Cerebellar nuclear complex (tissue), 1 donor: ENCODE measurements around the gene LHX5.

Experiments
- DNase-seq, 2 experiments: peaks; one replicate each; lab custom pipeline; 2025; lab: John Stamatoyannopoulos, UW

The LHX5 gene

DNA sequence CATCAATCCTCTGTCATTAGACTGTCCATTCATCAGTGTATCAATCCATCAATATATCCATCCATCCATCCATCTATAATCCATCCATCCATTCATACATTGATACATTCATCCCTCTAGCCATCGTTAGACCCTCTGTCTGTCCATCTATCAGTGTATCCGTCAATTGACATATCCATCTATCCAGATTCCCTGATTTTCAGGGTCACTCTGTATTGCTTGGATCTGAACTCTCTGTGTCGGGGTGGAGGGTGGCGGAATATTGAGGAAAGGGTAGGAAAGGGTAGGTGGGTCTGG lies 32.4 kb downstream of the LHX5 start:
- no peak for DNase-seq

DNA sequence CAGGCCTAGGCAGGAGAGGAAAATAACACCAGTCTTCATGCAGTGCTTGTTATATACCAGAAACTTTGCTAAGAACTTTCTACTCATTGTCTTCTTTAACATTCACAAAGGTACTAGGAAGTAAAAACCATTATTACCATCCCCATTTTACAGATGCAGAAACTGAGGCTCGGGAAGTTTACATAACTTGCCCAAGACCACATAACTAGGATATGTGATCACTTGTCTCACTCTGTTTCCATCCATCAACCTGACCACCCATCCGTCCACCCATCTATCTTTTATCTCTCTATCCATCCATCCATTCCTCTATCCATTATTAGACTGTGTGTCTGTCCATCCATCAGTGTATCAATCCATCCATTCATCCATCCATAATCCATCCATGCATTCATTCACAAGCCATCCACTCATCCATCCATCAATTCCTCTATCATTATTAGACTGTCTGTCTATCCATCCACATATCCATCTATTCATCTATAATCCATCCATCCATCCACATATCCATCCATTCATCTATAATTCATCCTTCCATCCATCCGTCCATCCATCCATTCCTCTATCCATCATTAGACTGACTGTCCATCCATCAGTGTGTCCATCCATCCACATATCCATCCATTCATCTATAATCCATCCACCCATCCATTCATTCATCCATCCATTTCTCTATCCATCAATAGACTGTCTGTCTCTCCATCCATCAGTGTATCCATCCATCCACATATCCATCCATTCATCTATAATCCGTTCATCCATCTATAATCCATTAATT lies 33.0 kb downstream of the LHX5 start:
- DNase-seq: no peak

DNA sequence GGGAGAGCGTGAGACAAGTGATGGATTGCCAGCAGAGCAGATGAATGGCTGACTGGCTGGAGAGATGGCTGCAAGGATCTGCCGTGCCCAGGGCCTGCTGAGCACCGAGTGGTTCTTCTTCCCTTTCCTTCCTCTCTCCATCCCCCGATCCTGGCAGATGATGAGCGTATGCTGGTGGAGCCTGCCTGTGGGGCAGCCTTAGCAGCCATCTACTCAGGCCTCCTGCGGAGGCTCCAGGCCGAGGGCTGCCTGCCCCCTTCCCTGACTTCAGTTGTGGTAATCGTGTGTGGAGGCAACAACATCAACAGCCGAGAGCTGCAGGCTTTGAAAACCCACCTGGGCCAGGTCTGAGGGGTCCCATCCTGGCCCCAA lies 34.0 kb downstream of the LHX5 start:
- no peak for DNase-seq

DNA sequence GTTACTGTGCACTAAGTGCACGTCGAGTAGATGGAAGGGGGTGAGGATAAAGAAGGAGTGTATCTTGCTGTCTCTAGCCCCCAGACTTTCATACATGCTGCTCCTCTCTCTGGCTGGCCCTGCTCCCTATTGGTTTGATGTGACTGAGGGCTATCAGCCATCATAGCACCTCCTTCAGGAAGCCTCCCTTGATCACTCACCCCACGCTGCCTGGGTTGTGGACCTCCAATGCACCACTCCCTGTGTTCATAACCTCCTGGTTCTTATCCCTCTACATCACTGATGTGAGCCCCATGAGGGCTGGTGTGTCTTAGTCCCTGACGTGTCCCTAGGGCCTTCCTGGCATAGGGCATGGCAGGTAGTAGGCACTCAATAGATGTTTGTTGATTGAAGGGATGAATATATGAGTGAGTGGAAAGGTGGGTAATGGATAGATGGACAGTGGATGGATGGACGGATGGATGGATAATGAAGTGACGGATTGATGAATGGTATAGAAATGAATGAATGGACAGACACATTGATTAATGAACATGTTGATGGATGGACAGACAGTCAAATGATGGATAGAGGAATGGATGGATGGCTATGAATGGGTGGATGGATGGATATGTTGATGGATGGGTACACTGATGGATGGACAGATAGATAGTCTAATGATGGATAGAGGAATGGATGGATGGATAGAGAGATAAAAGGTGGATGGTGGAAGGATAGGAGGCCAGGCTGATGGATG lies 34.5 kb downstream of the LHX5 start:
- DNase-seq: no peak

DNA sequence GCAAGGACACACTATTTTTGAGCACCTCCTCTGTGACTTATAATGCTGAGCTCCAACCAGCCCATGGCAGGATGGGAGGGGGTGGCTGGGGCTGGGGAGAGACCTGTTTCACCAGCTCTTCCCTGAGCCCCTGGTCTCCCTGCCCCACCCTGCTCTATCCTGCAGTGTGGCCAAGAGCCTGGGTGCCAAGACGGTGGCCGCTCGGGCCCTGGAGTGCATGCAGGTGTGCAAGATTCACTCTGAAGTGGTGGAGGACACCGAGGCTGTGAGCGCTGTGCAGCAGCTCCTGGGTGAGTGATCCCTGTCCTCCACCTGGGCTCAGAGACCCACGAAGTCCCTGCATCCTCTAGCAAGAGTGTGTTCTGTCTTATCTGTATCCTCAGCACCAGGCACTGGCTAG lies 35.1 kb downstream of the LHX5 start:
- no peak for DNase-seq

DNA sequence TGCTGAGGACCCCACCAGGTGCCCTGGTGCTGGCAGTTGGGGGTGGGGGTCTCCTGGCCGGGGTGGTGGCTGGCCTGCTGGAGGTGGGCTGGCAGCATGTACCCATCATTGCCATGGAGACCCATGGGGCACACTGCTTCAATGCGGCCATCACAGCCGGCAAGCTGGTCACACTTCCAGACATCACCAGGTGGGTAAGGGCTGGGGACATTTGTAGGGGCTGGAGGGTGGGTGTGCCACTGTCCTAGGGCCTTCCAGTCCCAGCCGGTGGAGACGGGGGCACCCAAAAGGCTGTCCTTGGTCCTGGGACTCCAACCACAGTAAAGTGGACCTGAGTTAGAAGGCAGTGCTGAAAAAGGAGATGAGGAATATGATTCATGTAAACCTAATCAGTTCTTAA lies 36.3 kb downstream of the LHX5 start:
- DNase-seq: no peak

DNA sequence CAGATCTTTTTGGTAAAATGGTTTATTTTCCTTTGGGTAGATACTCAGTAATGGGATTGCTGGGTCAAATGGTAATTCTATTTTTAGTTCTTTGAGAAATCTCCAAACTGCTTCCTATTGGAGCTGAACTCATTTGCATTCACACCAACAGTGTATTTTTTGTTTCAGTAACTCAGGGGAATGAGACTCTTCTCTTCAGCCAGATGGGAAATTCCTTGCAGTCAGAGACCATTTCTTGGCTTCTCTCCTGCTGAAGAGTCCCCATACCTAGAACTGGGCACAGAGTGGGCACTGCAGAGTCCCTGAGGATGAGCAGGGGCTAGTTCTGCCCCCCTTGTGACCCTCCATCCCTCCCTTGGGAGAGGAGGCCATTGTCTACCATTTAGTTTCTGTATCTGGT lies 38.7 kb downstream of the LHX5 start:
- DNase-seq: no peak

DNA sequence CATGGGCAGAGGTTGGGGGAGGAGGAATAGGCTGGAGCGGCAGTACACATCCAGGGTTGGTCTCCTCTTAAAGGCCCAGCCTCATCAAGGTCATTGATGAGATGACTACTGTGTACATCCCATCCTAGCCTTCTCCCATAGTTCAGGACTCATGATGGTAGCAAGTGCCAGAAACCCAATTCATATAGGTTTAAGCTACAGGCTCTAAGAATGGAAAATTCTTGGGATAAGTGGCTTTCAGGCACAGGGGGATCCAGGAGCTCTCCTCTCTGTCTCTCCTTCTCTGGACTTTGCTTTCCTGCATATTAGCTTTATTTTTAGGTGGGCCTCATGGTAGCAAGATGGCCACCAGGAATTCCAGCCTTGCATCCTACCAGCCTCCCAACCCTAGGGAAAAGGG lies 43.2 kb downstream of the LHX5 start:
- no peak for DNase-seq

DNA sequence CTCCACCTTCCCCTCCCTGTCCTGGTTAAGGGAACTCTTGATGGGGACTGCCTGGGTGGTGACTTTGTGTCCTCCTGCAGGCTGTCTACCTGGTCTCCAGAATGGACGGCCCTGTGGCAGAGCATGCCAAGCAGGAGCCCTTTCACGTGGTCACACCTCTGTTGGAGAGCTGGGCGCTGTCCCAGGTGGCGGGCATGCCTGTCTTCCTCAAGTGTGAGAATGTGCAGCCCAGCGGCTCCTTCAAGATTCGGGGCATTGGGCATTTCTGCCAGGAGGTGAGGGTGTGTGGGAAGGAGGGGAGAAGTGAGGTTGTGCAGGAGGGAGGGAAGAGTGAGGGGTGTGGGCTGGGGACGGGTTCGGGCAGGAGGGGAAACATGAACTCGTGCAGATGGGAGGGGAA lies 43.8 kb downstream of the LHX5 start:
- DNase-seq: no peak

DNA sequence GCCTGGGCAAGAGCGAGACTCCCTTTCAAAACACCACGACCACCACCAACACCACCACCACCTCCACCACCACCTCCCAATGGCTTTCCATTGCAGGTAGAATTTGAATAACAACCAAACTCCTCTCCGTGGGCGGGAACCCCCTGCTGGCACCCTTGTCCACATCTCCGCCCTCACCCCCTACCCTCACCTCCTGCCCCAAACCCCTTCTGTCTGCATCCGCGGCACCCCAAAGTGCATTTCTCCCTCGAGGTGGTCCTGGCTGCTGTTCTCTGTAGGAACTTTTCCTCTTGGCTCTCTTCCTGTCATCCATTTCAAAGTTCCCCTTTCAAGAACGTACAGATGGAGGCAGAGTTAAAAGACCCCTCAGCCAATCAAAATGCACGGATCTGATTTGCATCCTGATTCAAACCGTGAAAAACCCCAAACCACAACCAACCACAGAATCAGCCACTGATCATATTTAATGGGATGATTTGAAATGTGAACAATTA lies 45.7 kb downstream of the LHX5 start:
- DNase-seq: no peak

DNA sequence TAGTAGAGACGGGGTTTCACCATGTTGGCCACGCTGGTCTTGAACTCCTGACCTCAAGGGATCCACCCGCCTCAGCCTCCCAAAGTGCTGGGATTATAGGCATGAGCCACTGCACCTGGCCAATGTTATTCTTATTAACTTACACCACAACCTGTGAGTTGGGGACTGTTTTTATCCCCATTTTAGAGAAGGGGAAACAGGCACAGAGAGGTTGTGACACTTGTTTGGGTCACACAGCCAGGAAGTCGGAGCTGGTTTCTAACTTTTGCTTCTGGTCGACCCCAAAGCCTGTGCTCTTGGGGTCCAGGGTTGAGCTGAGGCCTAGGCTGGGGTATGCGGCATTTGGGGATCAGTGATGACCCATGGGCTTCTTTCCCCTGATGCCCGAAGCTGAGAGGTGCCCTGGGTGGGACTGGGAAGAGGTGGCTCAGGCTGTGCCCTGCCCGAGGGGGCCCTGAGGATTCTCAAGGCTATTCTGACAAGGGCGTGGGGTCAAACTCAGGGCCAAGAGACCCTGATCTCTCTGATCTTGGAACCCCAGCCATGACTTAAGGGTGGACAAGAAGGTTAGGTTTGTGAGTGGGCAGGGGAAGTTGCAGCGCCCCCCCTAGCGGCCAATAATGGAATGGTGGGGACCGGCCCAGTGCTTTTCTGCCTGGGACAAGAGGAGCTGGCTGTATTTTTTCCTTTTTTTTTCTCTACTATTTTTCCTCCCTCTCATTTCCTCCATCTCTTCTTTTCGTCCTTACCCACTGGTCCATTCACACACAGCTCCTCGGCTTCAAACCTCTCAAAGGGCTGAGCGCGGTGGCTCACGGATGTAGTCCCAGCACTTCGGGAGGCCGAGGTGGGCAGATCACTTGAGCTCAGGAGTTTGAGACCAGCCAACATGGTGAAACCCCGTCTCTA lies 46.5 kb downstream of the LHX5 start:
- DNase-seq: no peak

DNA sequence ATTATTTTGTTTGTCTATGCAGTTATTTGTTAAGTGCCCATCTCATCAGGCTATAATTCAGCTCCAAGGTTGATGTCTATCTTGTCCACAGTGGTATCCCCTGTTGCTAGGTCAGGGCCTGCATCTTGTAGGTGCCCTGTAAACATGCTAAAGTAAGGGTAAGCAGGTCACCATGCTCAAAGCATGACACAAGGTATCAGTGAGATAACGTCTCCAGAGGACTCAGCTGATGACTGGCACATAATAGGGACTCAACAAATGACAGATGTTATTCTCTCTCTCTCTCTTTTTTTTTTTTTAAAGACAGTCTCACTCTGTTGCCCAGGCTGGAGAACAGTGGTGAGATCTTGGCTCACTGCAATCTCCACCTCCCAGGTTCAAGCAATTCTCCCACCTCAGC lies 47.2 kb downstream of the LHX5 start:
- DNase-seq: no peak

DNA sequence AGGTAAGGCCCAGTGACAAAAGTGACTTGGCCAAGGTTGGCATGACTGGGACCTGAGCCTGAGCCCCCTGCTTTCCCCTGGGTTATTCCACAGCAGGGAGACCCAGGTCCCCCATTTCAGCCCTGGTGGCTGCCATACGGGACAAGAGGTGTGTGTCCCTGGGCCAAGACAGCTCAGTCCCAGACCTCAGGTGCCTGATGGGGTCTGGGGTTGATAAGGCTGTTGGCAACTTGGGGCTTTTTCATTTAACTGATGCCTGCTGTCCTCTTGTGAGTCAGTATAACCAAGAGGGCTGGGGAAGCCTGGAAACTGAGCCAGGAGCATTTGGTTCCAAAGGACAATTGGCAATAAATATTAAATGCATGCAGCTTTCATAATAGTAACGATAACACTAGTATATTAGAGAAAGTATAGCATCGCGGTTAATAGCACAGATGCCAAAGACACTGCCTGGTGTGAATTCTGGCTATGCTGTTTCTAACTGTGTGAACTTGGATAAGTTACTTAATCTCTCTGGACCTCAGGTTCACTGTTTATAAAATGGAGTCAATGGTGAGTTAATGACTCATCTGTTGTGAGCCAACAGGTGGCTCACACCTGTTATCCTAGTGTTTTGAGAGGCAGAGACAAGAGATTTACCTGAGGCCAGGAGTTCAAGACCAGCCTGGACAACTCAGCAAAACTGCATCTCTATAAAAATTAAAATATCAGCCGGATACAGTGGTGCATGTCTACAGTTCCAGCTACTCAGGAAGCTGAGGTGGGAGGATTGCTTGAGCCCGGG lies 48.6 kb downstream of the LHX5 start:
- no peak for DNase-seq

DNA sequence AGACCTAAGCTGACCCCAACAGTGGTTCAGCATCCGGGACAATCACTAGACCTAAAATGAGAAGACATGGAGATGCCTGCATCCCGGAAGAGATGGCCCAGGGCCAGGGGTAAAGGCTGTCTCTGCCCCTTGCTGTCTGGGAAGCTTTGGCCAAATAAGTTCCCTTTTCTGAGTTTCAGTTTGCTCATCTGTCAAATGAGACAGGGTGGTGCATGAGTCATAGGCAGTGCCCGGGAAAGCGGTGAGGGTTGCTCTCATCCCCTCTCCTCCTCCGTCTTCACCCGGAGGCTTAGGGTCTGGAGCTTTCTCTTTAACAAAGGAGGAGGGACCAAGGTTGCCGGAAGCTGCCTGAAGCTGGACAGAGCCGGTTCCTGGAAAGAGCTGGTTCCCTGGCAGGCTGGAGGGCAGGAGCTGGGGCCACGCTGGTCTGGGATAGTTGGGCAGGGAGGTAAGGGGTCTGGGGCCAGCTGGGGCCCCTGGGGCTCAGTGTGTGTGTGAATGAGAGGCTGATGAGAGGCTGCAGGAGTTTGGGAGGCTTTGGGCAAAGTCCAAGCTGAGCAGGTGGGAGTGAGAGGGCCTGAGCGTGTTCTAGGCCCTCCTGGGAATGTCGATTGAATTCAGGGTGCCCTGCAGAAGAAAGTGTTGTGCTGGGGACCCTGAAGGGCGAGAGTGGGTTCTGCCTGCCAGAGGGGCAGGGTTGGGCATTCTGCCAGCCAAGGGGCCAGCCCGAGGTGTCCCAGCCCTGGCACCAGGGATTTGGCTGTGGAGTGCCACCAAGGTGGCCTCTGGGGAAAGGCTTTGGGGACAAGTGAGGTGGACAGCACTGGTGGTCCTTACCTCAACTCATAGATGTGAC lies 49.4 kb downstream of the LHX5 start, which contains the start of gene SDSL:
TSS of gene SDSL (plus strand) at position 351 of the 856 bp plus-strand sequence. CDS start 5,603 bp downstream, outside the sequence.
- DNase-seq: no peak

DNA sequence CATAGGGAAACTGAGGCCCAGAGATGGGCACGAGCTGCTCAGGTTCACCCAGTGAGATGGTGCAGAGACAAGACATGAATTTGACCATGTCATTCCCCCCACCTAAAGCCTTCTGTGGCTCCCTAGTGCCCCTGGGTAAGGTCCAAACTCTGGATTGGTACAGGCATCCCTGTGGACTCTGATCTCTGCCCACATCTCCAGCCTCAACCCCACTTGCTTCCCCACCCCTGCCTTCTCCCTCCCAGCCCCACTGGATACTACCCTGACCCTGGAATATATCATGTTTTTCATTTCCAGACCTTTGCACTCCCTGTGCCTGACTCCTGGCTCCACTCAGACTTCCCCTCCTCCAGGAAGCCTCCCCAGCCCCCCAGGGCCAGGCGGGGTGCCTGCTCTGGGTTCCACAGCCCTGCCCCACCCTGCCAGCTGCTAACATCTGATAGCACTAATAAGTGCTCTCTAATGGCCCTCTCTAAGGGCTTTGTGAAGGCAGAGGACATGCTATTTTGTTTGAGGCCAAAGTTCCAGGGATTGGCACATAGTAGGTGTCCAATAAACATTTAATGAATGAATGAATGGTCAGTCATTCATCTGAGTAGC lies 50.6 kb downstream of the LHX5 start:
- DNase-seq: no peak

DNA sequence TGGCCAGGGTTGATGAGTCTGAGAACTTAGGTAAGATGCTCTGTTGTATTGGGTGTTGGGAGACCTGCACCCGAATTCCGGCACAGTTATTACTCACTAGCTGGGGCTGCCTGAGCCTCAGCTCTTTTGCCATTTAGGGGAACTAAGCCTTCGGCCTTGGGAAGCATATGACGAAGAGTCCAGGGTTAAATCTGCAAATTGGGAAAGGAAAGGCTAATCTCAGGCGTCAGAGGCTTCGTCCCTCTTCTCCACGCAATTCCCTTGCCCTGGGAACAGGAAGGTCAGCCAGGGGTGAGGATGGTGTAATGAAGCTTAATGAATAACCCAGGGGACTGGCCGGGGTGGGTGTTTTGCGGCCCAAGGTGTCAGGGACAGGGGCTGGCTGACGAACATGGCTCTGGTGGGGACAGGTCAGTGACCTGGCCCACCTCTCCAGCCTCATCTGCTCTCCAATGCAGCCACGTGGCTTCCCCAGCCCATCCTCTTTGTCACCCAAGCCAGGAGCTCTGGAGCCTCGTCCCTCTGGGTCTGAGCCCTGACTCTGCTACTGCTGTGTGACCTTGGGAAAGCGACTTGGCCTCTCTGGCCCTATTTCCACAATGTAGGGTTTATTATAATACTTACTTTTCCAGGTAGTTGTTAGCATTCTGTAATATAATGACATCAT lies 53.3 kb downstream of the LHX5 start:
- DNase-seq: no peak

DNA sequence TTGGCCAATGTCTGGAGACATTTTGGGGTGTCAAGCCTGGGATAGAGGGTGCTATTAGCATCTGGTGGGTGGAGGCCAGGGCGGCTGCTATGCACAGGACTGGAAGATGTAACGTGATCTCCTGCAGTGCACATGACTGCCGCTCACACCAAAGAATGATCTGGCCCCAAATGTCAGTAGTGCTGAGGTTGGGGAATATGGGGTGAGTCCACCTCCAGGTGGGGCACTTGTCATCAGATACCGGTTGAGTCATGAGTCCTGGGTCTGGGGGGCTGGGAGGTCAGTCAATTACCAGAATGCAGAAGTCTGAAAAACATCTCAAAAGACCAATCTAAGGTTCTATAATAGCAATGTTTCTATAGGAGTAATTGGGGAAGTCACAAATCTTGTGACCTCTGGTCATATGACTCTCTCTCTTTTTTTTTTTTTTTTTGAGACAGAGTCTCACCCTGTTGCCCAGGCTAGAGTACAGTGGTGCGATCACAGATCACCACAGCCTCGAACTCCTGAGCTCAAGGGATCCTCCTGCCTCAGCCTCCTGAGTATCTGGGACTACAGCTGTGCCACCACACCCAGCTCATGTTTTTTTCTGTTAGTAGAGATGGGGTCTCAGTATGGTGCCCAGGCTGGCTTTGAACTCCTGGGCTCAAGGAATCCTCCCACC lies 55.4 kb downstream of the LHX5 start:
- no peak for DNase-seq

DNA sequence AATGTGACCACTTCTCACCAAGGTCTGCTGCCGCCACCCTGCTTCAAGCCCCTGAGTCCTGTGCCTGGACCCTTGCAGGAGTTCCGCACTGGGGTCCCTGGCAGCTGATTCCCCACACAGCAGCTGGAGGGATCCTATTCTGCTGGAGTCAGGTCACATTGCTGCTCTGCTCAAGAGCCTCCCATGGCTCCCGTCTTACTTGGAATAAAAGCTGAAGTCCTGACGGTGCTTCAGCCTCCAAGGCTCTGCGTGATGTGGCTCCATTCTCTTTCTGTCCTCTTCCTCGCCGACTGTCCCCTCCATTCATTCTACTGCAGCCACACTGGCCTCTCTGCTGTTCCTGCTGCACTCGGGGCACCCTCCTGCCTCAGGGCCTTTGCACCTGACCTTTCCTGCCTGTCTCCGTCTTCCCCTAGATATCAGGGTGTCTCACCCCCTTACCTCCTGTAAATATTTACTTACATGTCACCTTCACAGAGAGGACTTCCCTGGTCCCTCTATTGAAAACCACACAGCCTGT lies 57.1 kb downstream of the LHX5 start:
- DNase-seq: no peak

DNA sequence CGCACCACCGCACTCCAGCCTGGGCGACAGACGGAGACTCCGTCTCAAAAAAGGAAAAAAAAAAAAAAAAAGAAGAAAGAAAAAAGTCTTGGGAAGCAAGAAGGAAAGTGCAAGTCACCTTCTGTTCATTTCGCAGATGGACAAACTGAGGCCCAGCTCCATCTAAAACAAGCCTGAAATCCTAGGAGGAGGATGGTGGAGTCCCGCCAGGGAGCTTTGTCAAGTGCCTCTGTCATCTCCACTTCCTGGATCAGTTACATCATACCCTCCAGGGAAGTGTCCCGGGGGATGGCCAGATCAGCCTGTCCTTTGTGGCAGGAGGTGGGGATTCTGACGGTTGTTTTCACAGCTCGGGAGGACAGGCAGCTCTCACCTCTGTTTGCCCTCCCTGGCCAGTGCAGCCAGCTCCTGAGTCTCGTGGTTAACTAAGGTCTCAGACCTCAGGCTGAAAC lies 58.2 kb downstream of the LHX5 start:
- DNase-seq: no peak
